ENCODE results near the gene PLVAP. TPM values are rescaled to one million over a fixed set of nuclear protein-coding genes. Genes with fewer than 3 reads are reported as not detected.

PLVAP gene
- total RNA-seq, 1 experiment from 2014 or later: not detected

DNA sequence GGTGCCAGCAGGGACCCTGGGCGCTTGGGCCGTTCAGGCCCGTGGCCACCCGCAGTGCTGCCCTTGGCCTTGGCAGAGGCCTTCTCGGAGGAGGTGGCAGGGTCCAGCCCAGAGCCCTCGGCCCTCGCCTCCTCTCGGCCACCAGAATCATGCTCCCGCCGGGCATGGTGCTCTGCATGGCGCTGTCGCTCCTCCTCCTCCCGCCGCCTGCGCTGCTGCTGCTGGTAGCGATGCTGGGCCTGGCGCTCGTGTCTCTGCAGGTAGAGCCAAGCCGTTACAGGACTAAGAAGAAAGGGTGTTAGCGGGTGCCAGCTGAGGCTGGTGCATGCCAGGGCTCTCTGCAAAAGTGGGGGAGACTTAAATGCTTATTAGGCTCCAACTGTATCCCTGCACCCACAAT, 52.0 kb downstream of the PLVAP start:
- H3K4me1 Mint-ChIP-seq (ENCODE audit: low read depth, unreplicated experiment): no peaks in the 10 kb centered on the region
- Histone ChIP-seq H3K27me3 (replicated peaks; ENCODE audit: control insufficient read depth, insufficient read depth, low read length) (no peaks in the 10 kb centered on the region), H3K9me3 (no peaks in the 10 kb centered on the region), H3K4me3 (ENCODE audit: low read depth, low read length) (no peak overlapping the region), H3K4me1 (peaks cover 20% of the 10 kb centered on the region), H3K36me3 (ENCODE audit: control insufficient read depth, insufficient read depth, low read length) (no peaks in the 10 kb centered on the region; the same call in 1 of the 2 replicates)
- DNase-seq: no peak
- peaks cover 36% of the 10 kb centered on the region for H3K36me3 Mint-ChIP-seq (ENCODE audit: insufficient read depth, unreplicated experiment)
- H3K9me3 Mint-ChIP-seq (ENCODE audit: unreplicated experiment): no peaks in the 10 kb centered on the region
- no peaks in the 10 kb centered on the region for H3K27me3 Mint-ChIP-seq (ENCODE audit: insufficient read depth, unreplicated experiment)
- no TSS peak for BruUV-seq (replicated peaks)
- intact Hi-C loops (cut with micrococcal nuclease; ENCODE audit: unreplicated experiment): loop anchor here (5.0 kb wide), 1 partner anchor 33 kb away; no protein-coding TSS in a partner anchor
- CTCF ChIA-PET: interaction anchor here (1.1 kb wide), 1 partner anchor 33 kb away, joined by 3 read pairs; no protein-coding TSS in a partner anchor
- no peak overlapping the region for H3K4me3 Mint-ChIP-seq (ENCODE audit: unreplicated experiment)
- TF ChIP-seq, protein P1, sequence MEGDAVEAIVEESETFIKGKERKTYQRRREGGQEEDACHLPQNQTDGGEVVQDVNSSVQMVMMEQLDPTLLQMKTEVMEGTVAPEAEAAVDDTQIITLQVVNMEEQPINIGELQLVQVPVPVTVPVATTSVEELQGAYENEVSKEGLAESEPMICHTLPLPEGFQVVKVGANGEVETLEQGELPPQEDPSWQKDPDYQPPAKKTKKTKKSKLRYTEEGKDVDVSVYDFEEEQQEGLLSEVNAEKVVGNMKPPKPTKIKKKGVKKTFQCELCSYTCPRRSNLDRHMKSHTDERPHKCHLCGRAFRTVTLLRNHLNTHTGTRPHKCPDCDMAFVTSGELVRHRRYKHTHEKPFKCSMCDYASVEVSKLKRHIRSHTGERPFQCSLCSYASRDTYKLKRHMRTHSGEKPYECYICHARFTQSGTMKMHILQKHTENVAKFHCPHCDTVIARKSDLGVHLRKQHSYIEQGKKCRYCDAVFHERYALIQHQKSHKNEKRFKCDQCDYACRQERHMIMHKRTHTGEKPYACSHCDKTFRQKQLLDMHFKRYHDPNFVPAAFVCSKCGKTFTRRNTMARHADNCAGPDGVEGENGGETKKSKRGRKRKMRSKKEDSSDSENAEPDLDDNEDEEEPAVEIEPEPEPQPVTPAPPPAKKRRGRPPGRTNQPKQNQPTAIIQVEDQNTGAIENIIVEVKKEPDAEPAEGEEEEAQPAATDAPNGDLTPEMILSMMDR (IDR thresholded peaks at IDR 0.05; ENCODE audit: insufficient read depth in 1 of 2, low read depth in 1 of 2, low read length in 1 of 2, severe bottlenecking in 1 of 2, unreplicated experiment in 1 of 2): no peak
- no peak overlapping the region for H3K27ac Mint-ChIP-seq (ENCODE audit: unreplicated experiment)
- POLR2A ChIA-PET: interaction anchor here (0.6 kb wide), 1 partner anchor 968 kb away, joined by 5 read pairs; no protein-coding TSS in a partner anchor

DNA sequence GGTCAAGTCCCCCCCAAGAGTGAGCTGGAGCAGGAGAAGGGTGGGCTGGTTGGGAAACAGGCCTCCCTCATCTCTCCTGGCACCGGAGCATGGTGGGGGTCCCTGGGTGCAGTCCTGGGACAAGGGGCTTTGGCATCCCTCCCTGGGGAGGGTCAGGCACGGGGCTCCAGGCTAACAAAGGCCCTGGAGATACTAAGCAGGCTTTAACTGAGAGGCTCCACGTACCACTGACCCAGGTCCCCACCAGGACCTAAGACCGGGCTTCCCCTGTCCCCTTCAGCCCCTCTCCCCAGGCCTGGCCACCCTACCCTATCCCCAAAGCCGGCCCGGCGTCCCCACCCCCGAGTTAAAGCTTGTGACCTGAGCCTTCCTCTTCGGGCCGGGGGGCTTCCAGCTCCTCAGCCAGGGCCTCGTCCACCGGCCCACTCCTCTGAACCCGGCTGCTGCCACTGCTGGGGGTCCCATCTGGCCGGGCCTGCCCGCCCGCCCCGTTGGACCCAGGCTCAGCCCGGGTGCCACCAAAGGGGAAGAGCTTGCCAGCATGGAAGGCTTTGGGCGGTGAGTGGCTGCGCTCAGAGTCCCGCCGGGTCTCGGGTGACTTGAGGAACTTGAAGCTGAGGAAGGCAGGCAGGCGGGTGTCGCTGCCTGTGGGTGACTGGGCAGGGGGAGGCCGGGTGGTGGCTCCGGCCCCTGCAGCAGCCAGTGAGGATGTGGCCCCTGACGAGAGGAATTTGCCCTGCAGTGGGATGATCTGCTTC, 52.6 kb downstream of the PLVAP start:
- intact Hi-C loops (cut with micrococcal nuclease; ENCODE audit: unreplicated experiment): loop anchor here (5.0 kb wide), 1 partner anchor 32 kb away; no protein-coding TSS in a partner anchor
- ChIA-PET CTCF (no interaction called here), POLR2A (interaction anchor here (0.6 kb wide), 1 partner anchor 968 kb away, joined by 5 read pairs; no protein-coding TSS in a partner anchor)
- H3K4me1 Mint-ChIP-seq (ENCODE audit: low read depth, unreplicated experiment): no peaks in the 10 kb centered on the region
- TF ChIP-seq, protein P1 (IDR thresholded peaks at IDR 0.05; ENCODE audit: insufficient read depth in 1 of 2, low read depth in 1 of 2, low read length in 1 of 2, severe bottlenecking in 1 of 2, unreplicated experiment in 1 of 2): no peak
- DNase-seq: no peak
- H3K9me3 Mint-ChIP-seq (ENCODE audit: unreplicated experiment): no peaks in the 10 kb centered on the region
- no peak overlapping the region for H3K4me3 ChIP-seq (ENCODE audit: low read depth, low read length)
- peaks cover 39% of the 10 kb centered on the region for H3K36me3 Mint-ChIP-seq (ENCODE audit: insufficient read depth, unreplicated experiment)
- TSS peak; percentile 15 for BruUV-seq (replicated peaks)
- H3K4me3 Mint-ChIP-seq (ENCODE audit: unreplicated experiment): no peak overlapping the region
- no peaks in the 10 kb centered on the region for H3K9me3 ChIP-seq
- no peak overlapping the region for H3K27ac Mint-ChIP-seq (ENCODE audit: unreplicated experiment)
- no peaks in the 10 kb centered on the region for H3K27me3 ChIP-seq (replicated peaks; ENCODE audit: control insufficient read depth, insufficient read depth, low read length)
- no peaks in the 10 kb centered on the region; the same call in 1 of the 2 replicates for H3K36me3 ChIP-seq (ENCODE audit: control insufficient read depth, insufficient read depth, low read length)
- H3K4me1 ChIP-seq: peaks cover 17% of the 10 kb centered on the region
- no peaks in the 10 kb centered on the region for H3K27me3 Mint-ChIP-seq (ENCODE audit: insufficient read depth, unreplicated experiment)

DNA sequence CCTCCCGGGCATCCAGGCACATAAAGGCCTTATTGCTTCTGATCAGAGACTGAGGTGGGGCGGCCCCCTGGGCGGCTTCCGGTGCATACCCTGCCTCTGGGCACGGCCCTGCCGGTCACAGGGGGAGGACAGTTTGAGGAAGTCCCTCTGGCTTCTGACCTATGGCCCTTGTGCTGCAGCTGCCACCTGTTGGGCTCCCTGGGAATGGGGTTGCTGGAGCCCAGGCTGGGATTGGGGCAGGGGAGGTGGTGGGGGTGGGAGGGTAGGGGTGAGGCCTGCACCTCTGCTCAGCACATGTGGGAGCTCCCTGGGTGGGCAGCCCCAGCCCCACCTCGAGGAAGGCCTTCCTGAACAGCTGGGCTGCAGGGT, 53.2 kb downstream of the PLVAP start:
- no TSS peak for BruUV-seq (replicated peaks)
- Mint-ChIP-seq H3K4me3 (ENCODE audit: unreplicated experiment) (no peak overlapping the region), H3K36me3 (ENCODE audit: insufficient read depth, unreplicated experiment) (peaks cover 39% of the 10 kb centered on the region), H3K9me3 (ENCODE audit: unreplicated experiment) (no peaks in the 10 kb centered on the region), H3K27me3 (ENCODE audit: insufficient read depth, unreplicated experiment) (no peaks in the 10 kb centered on the region), H3K27ac (ENCODE audit: unreplicated experiment) (no peak overlapping the region), H3K4me1 (ENCODE audit: low read depth, unreplicated experiment) (no peaks in the 10 kb centered on the region)
- peaks cover 12% of the 10 kb centered on the region for H3K4me1 ChIP-seq
- no peak for DNase-seq
- no peaks in the 10 kb centered on the region; the same call in 1 of the 2 replicates for H3K36me3 ChIP-seq (ENCODE audit: control insufficient read depth, insufficient read depth, low read length)
- POLR2A ChIA-PET: no interaction called here
- TF ChIP-seq, protein P1 (IDR thresholded peaks at IDR 0.05; ENCODE audit: insufficient read depth in 1 of 2, low read depth in 1 of 2, low read length in 1 of 2, severe bottlenecking in 1 of 2, unreplicated experiment in 1 of 2): no peak
- intact Hi-C loops (cut with micrococcal nuclease; ENCODE audit: unreplicated experiment): no loop called here
- no peaks in the 10 kb centered on the region for H3K27me3 ChIP-seq (replicated peaks; ENCODE audit: control insufficient read depth, insufficient read depth, low read length)
- CTCF ChIA-PET: no interaction called here
- no peaks in the 10 kb centered on the region for H3K9me3 ChIP-seq
- H3K4me3 ChIP-seq (ENCODE audit: low read depth, low read length): no peak overlapping the region

All from Caco-2 (cell line).